Measurements from ENCODE around the gene HEG1.

- TF ChIP-seq CTCF (IDR thresholded peaks at IDR 0.05): no peak
- TF ChIP-seq POLR2A (IDR thresholded peaks at IDR 0.05): no peak
These were observed 70.4 kb downstream of the HEG1 start for GRCh38 chr3:124985349-124985748.

All from lower leg skin (tissue), 3 donors.